Embryonic facial prominence (tissue), 1 donor: ENCODE measurements around the gene CCDC51.
A peak's percentile ranks its signal among the peaks of the same experiment; 100 is the strongest.

ENCODE experiments used
- DNase-seq: peaks from one replicate; pipeline ENCODE4 v3.0.0-alpha.2; 2016; ENCODE audit errors: extremely low spot score

CCDC51 gene

GRCh38 chr3:48433472-48434118, 6.3 kb downstream of the CCDC51 start:
- no peak for DNase-seq

- no peak for DNase-seq
Observed at GRCh38 chr3:48432411-48433371, 7.2 kb downstream of the CCDC51 start.

GRCh38 chr3:48431224-48432029, 8.5 kb downstream of the CCDC51 start:
- DNase-seq: no peak

- no peak for DNase-seq
Observed at GRCh38 chr3:48430708-48431101, 9.2 kb downstream of the CCDC51 start.

GRCh38 chr3:48429960-48430707, 9.8 kb downstream of the CCDC51 start, which contains the start of gene PLXNB1:
Gene PLXNB1, minus strand, starts transcription at chr3:48430086. Its CDS starts 5,475 bp downstream, at chr3:48424611.
- DNase-seq: peak; percentile 55

GRCh38 chr3:48429317-48429959, 10.5 kb downstream of the CCDC51 start:
- DNase-seq: no peak

- no peak for DNase-seq
Observed at GRCh38 chr3:48428572-48429316, 11.2 kb downstream of the CCDC51 start.

GRCh38 chr3:48428088-48428571, 11.8 kb downstream of the CCDC51 start:
- no peak for DNase-seq

- DNase-seq: no peak
Observed at GRCh38 chr3:48427630-48427962, 12.3 kb downstream of the CCDC51 start.

- DNase-seq: no peak
Observed at GRCh38 chr3:48426944-48427629, 12.8 kb downstream of the CCDC51 start.

GRCh38 chr3:48426401-48426909, 13.5 kb downstream of the CCDC51 start:
- DNase-seq: no peak

- no peak for DNase-seq
Observed at GRCh38 chr3:48425281-48425812, 14.6 kb downstream of the CCDC51 start.

GRCh38 chr3:48423883-48424695, 15.8 kb downstream of the CCDC51 start:
- no peak for DNase-seq

GRCh38 chr3:48423241-48423882, 16.6 kb downstream of the CCDC51 start:
- DNase-seq: no peak

- DNase-seq: no peak
Observed at GRCh38 chr3:48422681-48423080, 17.2 kb downstream of the CCDC51 start.

- DNase-seq: no peak
Observed at GRCh38 chr3:48422272-48422671, 17.6 kb downstream of the CCDC51 start.

GRCh38 chr3:48420561-48420960, 19.4 kb downstream of the CCDC51 start:
- DNase-seq: no peak

- DNase-seq: no peak
Observed at GRCh38 chr3:48419597-48419996, 20.3 kb downstream of the CCDC51 start.
